GM23338 (cell line): ENCODE results near the gene NTM.

Source experiments
- TF ChIP-seq, protein P1 (sequence below), 2 experiments: fragments of 200-600 bp in 1 of 2; sonication (generic) in 1 of 2; conservative IDR thresholded peaks; 2 replicates each; pipeline versions ENCODE4 v1.5.1 to v1.6.1; 2016 to 2017; ENCODE audit warnings: antibody characterized with exemption in 2 of 2, low read depth in 2 of 2, mild to moderate bottlenecking in 2 of 2, moderate library complexity in 1 of 2
- TF ChIP-seq, protein P2 (sequence below): IDR thresholded peaks from one replicate; pipeline ENCODE4 v1.6.1; 2018; ENCODE audit warnings: antibody characterized with exemption; ENCODE audit not compliant: unreplicated experiment

DNA sequence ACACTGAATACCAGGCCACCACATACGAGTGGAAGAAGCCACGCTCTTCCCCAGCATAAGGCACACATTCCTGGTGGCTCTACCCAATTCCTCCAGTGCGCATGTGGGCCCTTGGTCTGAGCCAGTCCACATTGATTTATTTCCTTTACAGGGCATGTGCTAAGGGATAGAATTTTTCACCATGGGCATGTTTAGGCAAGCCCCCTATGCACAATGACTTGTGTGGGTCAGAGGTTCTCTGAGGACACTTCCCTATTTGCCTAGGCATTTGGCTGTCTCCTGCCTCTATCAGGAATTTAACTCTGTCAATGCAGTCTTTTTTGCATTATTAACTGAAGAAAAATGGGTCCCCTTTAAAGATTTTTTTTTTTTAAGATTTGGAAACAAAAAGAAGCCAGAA lies 718.1 kb downstream of the NTM start:
- TF ChIP-seq, protein P1, sequence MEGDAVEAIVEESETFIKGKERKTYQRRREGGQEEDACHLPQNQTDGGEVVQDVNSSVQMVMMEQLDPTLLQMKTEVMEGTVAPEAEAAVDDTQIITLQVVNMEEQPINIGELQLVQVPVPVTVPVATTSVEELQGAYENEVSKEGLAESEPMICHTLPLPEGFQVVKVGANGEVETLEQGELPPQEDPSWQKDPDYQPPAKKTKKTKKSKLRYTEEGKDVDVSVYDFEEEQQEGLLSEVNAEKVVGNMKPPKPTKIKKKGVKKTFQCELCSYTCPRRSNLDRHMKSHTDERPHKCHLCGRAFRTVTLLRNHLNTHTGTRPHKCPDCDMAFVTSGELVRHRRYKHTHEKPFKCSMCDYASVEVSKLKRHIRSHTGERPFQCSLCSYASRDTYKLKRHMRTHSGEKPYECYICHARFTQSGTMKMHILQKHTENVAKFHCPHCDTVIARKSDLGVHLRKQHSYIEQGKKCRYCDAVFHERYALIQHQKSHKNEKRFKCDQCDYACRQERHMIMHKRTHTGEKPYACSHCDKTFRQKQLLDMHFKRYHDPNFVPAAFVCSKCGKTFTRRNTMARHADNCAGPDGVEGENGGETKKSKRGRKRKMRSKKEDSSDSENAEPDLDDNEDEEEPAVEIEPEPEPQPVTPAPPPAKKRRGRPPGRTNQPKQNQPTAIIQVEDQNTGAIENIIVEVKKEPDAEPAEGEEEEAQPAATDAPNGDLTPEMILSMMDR (conservative IDR thresholded peaks at IDR 0.05; ENCODE audit: low read depth in 2 of 2), result no peak
- TF ChIP-seq, protein P2, sequence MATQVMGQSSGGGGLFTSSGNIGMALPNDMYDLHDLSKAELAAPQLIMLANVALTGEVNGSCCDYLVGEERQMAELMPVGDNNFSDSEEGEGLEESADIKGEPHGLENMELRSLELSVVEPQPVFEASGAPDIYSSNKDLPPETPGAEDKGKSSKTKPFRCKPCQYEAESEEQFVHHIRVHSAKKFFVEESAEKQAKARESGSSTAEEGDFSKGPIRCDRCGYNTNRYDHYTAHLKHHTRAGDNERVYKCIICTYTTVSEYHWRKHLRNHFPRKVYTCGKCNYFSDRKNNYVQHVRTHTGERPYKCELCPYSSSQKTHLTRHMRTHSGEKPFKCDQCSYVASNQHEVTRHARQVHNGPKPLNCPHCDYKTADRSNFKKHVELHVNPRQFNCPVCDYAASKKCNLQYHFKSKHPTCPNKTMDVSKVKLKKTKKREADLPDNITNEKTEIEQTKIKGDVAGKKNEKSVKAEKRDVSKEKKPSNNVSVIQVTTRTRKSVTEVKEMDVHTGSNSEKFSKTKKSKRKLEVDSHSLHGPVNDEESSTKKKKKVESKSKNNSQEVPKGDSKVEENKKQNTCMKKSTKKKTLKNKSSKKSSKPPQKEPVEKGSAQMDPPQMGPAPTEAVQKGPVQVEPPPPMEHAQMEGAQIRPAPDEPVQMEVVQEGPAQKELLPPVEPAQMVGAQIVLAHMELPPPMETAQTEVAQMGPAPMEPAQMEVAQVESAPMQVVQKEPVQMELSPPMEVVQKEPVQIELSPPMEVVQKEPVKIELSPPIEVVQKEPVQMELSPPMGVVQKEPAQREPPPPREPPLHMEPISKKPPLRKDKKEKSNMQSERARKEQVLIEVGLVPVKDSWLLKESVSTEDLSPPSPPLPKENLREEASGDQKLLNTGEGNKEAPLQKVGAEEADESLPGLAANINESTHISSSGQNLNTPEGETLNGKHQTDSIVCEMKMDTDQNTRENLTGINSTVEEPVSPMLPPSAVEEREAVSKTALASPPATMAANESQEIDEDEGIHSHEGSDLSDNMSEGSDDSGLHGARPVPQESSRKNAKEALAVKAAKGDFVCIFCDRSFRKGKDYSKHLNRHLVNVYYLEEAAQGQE, result no peak
